ENCODE measurements around the gene LCE3B.
"Not testable (repeated sequence)": the region's sequence is repeated elsewhere in the genome, so short reads cannot be mapped to it uniquely, and the experiment has no call there.

DNA sequence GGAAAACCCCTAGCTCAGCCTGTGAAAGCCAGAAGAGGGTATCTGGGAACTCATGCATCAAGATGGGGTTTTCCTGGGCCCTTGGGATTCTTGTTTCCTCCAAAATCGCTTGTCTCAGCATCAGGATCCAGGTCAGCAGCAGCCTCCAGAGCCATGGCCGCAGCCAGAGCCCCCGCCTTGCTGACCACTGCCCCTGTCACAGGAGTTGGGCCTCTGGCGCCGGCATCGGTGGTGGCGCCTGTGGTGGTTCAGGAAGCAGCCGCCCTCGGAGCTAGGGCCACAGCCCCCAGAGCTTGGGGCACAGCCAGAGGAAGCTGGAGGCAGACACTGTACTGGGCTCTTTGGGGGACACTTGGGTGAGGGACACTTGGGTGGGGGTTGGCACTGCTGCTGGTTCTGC, 34.1 kb upstream of the LCE3B start:
- TF ChIP-seq, protein P1, sequence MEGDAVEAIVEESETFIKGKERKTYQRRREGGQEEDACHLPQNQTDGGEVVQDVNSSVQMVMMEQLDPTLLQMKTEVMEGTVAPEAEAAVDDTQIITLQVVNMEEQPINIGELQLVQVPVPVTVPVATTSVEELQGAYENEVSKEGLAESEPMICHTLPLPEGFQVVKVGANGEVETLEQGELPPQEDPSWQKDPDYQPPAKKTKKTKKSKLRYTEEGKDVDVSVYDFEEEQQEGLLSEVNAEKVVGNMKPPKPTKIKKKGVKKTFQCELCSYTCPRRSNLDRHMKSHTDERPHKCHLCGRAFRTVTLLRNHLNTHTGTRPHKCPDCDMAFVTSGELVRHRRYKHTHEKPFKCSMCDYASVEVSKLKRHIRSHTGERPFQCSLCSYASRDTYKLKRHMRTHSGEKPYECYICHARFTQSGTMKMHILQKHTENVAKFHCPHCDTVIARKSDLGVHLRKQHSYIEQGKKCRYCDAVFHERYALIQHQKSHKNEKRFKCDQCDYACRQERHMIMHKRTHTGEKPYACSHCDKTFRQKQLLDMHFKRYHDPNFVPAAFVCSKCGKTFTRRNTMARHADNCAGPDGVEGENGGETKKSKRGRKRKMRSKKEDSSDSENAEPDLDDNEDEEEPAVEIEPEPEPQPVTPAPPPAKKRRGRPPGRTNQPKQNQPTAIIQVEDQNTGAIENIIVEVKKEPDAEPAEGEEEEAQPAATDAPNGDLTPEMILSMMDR (IDR thresholded peaks at IDR 0.05; ENCODE audit: low read length): not testable (repeated sequence)
- not testable (repeated sequence) for TF ChIP-seq EZH2 (IDR thresholded peaks at IDR 0.05; ENCODE audit: borderline replicate concordance, low read length)
